Measurements from ENCODE around the gene ARIH2. TPM values are rescaled to one million over a fixed set of nuclear protein-coding genes. Genes with fewer than 3 reads are reported as not detected.

Gene ARIH2
- total RNA-seq, 1 experiment from 2014 or later, result 106 TPM

DNA sequence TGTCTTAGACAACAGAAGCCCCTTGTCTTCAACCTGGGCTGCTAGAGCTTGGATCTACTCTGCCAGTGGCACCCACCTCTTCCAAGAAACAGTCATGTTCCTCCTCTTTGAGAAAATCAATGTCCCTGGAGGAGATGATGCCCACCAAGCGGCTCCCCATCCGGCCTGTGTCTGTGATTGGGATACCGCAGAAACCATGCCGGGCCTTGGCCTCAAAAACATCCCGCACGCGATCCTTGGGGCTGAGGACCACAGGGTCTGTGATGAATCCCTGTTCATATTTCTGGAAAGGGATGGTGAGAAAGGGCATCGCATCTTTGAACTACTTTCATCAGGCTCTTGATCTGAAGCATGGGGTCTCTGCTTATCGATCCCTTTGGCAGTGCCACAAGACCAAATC, 109.0 kb downstream of the ARIH2 start:
- intact Hi-C loops (cut with micrococcal nuclease; ENCODE audit: unreplicated experiment), result loop anchor here (10.0 kb wide), 1 partner anchor 127 kb away; no protein-coding TSS in a partner anchor
- Mint-ChIP-seq H3K27ac (ENCODE audit: unreplicated experiment) (peak overlapping the region; percentile 100), H3K4me1 (ENCODE audit: low read depth, unreplicated experiment) (peaks cover 21% of the 10 kb centered on the region), H3K27me3 (ENCODE audit: insufficient read depth, unreplicated experiment) (no peaks in the 10 kb centered on the region), H3K36me3 (ENCODE audit: insufficient read depth, unreplicated experiment) (peaks cover 93% of the 10 kb centered on the region), H3K4me3 (ENCODE audit: unreplicated experiment) (peak overlapping the region; percentile 97), H3K9me3 (ENCODE audit: unreplicated experiment) (no peaks in the 10 kb centered on the region)
- TF ChIP-seq, protein P1, sequence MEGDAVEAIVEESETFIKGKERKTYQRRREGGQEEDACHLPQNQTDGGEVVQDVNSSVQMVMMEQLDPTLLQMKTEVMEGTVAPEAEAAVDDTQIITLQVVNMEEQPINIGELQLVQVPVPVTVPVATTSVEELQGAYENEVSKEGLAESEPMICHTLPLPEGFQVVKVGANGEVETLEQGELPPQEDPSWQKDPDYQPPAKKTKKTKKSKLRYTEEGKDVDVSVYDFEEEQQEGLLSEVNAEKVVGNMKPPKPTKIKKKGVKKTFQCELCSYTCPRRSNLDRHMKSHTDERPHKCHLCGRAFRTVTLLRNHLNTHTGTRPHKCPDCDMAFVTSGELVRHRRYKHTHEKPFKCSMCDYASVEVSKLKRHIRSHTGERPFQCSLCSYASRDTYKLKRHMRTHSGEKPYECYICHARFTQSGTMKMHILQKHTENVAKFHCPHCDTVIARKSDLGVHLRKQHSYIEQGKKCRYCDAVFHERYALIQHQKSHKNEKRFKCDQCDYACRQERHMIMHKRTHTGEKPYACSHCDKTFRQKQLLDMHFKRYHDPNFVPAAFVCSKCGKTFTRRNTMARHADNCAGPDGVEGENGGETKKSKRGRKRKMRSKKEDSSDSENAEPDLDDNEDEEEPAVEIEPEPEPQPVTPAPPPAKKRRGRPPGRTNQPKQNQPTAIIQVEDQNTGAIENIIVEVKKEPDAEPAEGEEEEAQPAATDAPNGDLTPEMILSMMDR (IDR thresholded peaks at IDR 0.05; ENCODE audit: insufficient read depth in 1 of 2, low read depth in 1 of 2, low read length in 1 of 2, severe bottlenecking in 1 of 2, unreplicated experiment in 1 of 2), result no peak
- Histone ChIP-seq H3K27me3 (replicated peaks; ENCODE audit: control insufficient read depth, insufficient read depth, low read length) (no peaks in the 10 kb centered on the region), H3K9me3 (no peaks in the 10 kb centered on the region), H3K36me3 (ENCODE audit: control insufficient read depth, insufficient read depth, low read length) (peaks cover 5% of the 10 kb centered on the region), H3K4me1 (peaks cover 15% of the 10 kb centered on the region), H3K4me3 (ENCODE audit: low read depth, low read length) (no peak overlapping the region)
- ChIA-PET CTCF (no interaction called here), POLR2A (no interaction called here)
- BruUV-seq (replicated peaks), result no TSS peak
- no peak for DNase-seq

DNA sequence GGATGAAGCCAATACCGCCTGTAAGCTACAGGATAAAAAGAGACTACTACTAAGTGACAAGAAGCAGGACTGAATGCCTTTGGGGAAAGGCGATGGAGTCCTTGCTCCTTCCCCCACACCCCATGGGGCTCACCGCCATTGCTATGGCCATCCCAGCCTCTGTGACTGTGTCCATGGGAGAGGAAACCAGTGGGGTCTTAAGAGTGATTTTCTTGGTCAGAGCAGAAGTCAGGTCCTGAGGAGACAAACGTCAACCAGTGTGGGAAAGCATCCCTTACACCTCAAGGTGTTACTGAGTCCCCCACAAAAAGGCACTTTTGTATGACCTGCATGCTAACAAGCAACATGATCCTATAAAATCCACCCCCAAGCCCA, 109.6 kb downstream of the ARIH2 start:
- peak overlapping the region; percentile 100 for H3K27ac Mint-ChIP-seq (ENCODE audit: unreplicated experiment)
- BruUV-seq (replicated peaks), result no TSS peak
- H3K4me1 Mint-ChIP-seq (ENCODE audit: low read depth, unreplicated experiment), result peaks cover 16% of the 10 kb centered on the region
- H3K36me3 Mint-ChIP-seq (ENCODE audit: insufficient read depth, unreplicated experiment), result peaks cover 93% of the 10 kb centered on the region
- Histone ChIP-seq H3K4me3 (ENCODE audit: low read depth, low read length) (peak overlapping the region; percentile 52), H3K27me3 (replicated peaks; ENCODE audit: control insufficient read depth, insufficient read depth, low read length) (no peaks in the 10 kb centered on the region), H3K9me3 (no peaks in the 10 kb centered on the region), H3K4me1 (peaks cover 12% of the 10 kb centered on the region), H3K36me3 (ENCODE audit: control insufficient read depth, insufficient read depth, low read length) (peaks cover 6% of the 10 kb centered on the region)
- no peaks in the 10 kb centered on the region for H3K9me3 Mint-ChIP-seq (ENCODE audit: unreplicated experiment)
- peak overlapping the region; percentile 97 for H3K4me3 Mint-ChIP-seq (ENCODE audit: unreplicated experiment)
- TF ChIP-seq, protein P1 (IDR thresholded peaks at IDR 0.05; ENCODE audit: insufficient read depth in 1 of 2, low read depth in 1 of 2, low read length in 1 of 2, severe bottlenecking in 1 of 2, unreplicated experiment in 1 of 2), result no peak
- H3K27me3 Mint-ChIP-seq (ENCODE audit: insufficient read depth, unreplicated experiment), result no peaks in the 10 kb centered on the region
- intact Hi-C loops (cut with micrococcal nuclease; ENCODE audit: unreplicated experiment), result loop anchor here (10.0 kb wide), 1 partner anchor 127 kb away; no protein-coding TSS in a partner anchor
- no peak for DNase-seq
- POLR2A ChIA-PET, result interaction anchor here (1.1 to 1.7 kb wide), 3 partner anchors 21 to 65 kb away, joined by 5 to 26 read pairs (median 6); partner anchors contain the start of genes QRICH1 and WDR6
- CTCF ChIA-PET, result no interaction called here

GRCh38 chr3:49028673-49029562, 110.3 kb downstream of the ARIH2 start, which contains the start of gene IMPDH2:
Gene IMPDH2, minus strand, starts transcription at chr3:49029398. Its CDS starts 48 bp downstream, at chr3:49029350.
- H3K36me3 ChIP-seq (ENCODE audit: control insufficient read depth, insufficient read depth, low read length), result peaks cover 6% of the 10 kb centered on the region
- H3K27ac Mint-ChIP-seq (ENCODE audit: unreplicated experiment), result peak within 1 kb of the TSS; percentile 100
- peaks cover 14% of the 10 kb centered on the region for H3K4me1 Mint-ChIP-seq (ENCODE audit: low read depth, unreplicated experiment)
- H3K9me3 Mint-ChIP-seq (ENCODE audit: unreplicated experiment), result no peaks in the 10 kb centered on the region
- H3K27me3 Mint-ChIP-seq (ENCODE audit: insufficient read depth, unreplicated experiment), result no peaks in the 10 kb centered on the region
- peak; percentile 91 to 94 for DNase-seq
- BruUV-seq (replicated peaks), result TSS peak; percentile 60
- intact Hi-C loops (cut with micrococcal nuclease; ENCODE audit: unreplicated experiment), result loop anchor here (1.0 to 10.0 kb wide), 2 partner anchors 8 to 126 kb away; no protein-coding TSS in a partner anchor
- peak within 1 kb of the TSS; percentile 97 for H3K4me3 Mint-ChIP-seq (ENCODE audit: unreplicated experiment)
- TF ChIP-seq, protein P1 (IDR thresholded peaks at IDR 0.05; ENCODE audit: insufficient read depth in 1 of 2, low read depth in 1 of 2, low read length in 1 of 2, severe bottlenecking in 1 of 2, unreplicated experiment in 1 of 2), result no peak
- POLR2A ChIA-PET, result interaction anchor here (0.5 to 1.7 kb wide), 14 partner anchors 7 to 446 kb away, joined by 3 to 26 read pairs (median 4); partner anchors contain the start of genes IP6K2, LAMB2, QRICH1 and USP19
- H3K4me1 ChIP-seq, result peaks cover 12% of the 10 kb centered on the region
- H3K36me3 Mint-ChIP-seq (ENCODE audit: insufficient read depth, unreplicated experiment), result peaks cover 93% of the 10 kb centered on the region
- H3K27me3 ChIP-seq (replicated peaks; ENCODE audit: control insufficient read depth, insufficient read depth, low read length), result no peaks in the 10 kb centered on the region
- no peaks in the 10 kb centered on the region for H3K9me3 ChIP-seq
- CTCF ChIA-PET, result interaction anchor here (0.5 to 1.0 kb wide), 4 partner anchors 9 to 420 kb away, joined by 3 to 6 read pairs (median 4); partner anchors contain the start of gene QRICH1
- H3K4me3 ChIP-seq (ENCODE audit: low read depth, low read length), result peak within 1 kb of the TSS; percentile 52

Data from Caco-2 (cell line).